ENCODE data around the gene GLMP. TPM values are rescaled to one million over a fixed set of nuclear protein-coding genes. Genes with fewer than 3 reads are reported as not detected.

The GLMP gene
- total RNA-seq, 4 donors from 2014 or later, result 34.9 to 84.3 (median 48.3) TPM

DNA sequence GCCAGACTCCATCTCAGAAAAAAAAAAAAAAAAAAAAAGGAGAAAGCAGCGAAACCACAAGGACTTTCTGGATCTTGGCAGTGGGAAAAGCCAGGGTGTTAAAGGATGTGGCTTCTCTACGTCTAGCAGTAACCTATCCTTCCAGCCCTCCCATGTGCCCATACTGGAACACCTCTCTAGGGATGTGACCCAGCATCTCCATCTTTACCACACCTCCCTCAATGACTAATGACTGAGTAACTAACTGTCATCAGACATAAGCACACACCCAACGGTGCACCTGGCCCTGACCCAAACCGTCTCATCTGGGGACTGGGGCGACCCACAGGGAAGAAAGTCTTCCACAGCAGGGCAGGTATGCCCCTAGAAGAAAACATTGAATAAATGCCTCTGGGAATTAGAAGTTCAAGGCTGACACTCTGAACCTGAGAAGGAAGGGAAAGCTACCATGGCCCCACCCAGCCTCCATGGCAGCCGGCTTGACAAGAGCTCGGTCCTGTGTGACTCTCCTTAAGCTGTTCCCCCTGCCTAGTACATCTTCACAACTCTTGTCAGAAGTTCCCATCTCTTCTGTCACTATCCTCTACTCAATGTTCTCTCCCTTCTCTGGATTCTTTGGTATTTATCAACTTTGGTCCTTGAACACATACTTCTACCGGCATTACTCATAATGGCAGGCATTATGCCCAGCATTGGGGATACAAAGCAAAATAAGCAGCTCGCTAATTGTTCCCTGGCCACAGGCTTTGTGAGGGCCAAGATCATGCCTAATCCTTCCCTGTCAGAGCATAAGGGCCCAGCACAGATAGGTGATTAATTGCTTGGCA lies 32.8 kb downstream of the GLMP start:
- TF ChIP-seq, protein P1, sequence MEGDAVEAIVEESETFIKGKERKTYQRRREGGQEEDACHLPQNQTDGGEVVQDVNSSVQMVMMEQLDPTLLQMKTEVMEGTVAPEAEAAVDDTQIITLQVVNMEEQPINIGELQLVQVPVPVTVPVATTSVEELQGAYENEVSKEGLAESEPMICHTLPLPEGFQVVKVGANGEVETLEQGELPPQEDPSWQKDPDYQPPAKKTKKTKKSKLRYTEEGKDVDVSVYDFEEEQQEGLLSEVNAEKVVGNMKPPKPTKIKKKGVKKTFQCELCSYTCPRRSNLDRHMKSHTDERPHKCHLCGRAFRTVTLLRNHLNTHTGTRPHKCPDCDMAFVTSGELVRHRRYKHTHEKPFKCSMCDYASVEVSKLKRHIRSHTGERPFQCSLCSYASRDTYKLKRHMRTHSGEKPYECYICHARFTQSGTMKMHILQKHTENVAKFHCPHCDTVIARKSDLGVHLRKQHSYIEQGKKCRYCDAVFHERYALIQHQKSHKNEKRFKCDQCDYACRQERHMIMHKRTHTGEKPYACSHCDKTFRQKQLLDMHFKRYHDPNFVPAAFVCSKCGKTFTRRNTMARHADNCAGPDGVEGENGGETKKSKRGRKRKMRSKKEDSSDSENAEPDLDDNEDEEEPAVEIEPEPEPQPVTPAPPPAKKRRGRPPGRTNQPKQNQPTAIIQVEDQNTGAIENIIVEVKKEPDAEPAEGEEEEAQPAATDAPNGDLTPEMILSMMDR (IDR thresholded peaks at IDR 0.05; ENCODE audit: low read depth), result no peak

DNA sequence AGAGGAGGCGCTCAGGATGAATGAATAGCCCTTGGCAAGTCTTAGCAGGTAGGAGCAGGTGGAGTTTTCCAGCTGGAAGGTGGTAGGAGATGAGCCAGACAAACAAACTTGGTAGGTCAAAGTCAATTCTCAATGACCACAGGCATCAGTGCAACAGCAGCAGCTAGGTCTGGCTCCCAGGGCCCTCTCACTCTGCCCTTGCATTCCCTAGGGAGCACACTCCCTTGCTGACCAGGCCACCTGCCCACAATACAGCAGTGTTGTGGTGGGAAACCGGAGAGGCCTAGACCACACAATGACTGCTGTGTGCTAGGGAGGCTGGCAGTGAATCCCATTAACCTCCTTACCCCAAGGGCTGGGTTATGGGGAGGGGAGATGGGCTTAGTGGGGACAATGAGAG lies 34.6 kb downstream of the GLMP start:
- TF ChIP-seq, protein P1 (IDR thresholded peaks at IDR 0.05; ENCODE audit: low read depth), result no peak

DNA sequence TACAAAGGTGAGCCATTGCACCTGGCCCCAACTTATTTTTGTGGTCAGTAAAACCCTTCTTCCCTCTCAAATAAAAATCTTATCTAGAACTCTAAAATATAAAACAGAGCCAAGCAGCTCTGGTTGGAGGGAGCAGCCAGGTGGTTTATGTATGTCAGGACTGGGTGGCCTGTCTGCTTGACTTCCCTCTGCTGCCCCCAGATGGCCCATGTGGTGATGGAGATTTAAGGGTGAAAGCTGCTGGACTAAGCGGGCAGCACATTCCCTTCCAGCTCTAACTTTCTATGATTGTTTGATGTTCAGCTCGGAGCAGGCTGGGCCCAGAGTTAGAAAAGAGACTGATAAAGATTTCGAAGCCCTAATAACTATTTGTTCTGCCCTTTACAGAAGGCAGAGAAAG lies 35.7 kb downstream of the GLMP start:
- TF ChIP-seq, protein P1 (IDR thresholded peaks at IDR 0.05; ENCODE audit: low read depth), result no peak

DNA sequence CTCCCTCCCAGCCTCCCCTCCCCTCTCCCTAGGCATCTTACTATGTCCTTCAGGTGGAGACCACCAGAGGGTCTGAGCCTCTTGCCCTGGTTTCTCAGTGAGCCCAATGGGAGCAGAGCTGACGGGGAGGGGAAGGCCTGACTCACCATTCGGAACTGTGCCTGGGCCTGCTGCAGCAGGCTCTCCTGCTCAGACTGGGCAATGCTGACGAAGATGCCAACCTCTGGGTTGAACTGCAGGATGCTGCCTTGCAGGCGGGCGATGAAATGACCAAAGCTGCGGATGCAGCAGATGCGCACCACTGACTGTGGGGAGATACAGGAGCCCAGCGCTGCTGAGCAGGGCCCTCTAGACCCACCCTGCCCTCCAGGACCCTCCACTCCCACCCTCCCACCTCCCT lies 36.6 kb downstream of the GLMP start:
- TF ChIP-seq, protein P1 (IDR thresholded peaks at IDR 0.05; ENCODE audit: low read depth), result no peak

DNA sequence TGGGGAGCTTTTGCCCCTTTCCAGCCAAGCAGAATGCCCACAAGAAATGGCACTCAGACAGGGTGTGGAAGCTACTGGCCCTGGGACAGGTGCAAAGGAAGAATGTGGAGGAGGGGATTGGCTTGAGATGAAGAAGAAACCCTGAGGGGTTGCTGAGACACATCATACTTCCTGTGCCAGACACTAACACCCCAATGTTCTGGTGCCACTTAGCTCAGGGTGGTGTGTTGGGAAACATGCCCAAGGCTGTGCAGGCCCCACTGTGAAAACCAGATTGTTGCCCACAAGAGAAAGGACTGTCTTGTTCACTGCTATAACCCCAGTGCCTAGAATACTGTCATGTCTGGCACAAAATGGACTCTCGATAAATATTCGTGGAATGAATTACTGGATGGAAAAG lies 37.8 kb downstream of the GLMP start:
- TF ChIP-seq, protein P1 (IDR thresholded peaks at IDR 0.05; ENCODE audit: low read depth), result no peak

DNA sequence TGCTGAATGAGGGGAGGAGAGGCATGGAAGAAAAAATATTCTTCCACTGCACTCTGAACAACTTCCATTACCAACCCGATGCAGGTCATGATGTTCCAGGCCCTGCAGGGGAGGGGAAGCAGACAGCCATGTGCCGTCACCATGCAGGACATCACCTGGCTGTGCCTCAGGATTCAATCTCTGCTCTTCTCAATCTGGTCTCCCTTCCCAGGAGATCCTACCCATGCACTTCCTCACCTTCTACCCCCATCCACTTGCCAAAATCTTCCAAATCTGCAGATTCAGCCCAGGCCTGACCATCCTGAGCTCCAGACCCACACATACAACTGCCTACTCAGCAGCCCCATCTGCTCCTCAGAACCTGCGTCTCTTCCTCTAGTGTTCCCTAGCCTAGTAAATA lies 41.8 kb downstream of the GLMP start:
- TF ChIP-seq, protein P1 (IDR thresholded peaks at IDR 0.05; ENCODE audit: low read depth), result no peak

DNA sequence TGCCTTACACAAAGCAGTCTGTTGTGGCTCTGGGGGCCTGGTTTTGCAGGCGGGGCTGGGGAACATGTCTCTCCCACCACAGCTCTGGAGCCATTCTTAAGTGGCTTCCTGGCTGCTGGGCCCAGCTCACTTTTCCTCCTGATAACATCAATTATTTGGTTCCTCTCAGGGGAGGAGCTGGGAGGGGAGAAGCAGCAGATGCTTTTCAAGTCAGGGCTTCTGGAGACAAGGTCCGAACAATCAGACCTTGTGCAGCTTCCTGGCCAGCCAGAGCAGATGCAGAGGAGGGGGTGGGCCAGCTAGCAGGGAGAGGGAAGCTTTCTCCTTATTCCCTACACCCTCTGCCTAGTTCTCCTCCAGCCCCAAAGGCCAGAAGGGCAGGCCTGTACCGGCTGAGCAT lies 44.0 kb downstream of the GLMP start:
- TF ChIP-seq, protein P1 (IDR thresholded peaks at IDR 0.05; ENCODE audit: low read depth), result no peak

Measured in subcutaneous adipose tissue (tissue), 4 donors.